Measurements from ENCODE around the gene KIAA0513. TPM values are rescaled to one million over a fixed set of nuclear protein-coding genes. Genes with fewer than 3 reads are reported as not detected.

The KIAA0513 gene
- total and polyA plus RNA-seq, 2 donors (not counting 1 experiment from before 2014, with no cell fraction given), result 1.1 to 2.1 TPM

DNA sequence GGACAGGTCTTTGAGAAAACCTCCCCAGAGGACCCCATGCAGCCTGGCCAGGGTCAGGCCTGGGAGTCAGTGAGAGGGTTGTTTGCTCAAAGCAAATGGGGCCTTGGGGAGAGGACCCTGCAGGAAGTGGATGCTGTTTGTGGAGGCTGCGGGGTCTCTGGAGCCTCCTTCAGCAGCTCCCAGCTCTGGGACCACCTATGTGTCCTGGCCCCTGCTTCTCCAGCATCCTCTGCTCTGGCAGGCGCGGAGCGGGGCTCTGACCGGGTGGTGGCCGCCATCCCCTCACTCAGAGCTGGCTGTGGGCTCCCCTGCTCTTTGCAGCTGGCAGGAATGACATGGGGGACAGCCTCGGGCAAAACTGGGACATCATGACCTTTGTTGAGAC lies 114.5 kb downstream of the KIAA0513 start:
- Histone ChIP-seq H4K20me1 (ENCODE audit: control insufficient read depth, insufficient read depth, low read length, poor library complexity, severe bottlenecking) (no peaks in the 10 kb centered on the region), H3K4me2 (replicated peaks; ENCODE audit: low read depth, low read length, poor library complexity, severe bottlenecking) (no peak overlapping the region), H3K36me3 (replicated peaks in 1 of 2; ENCODE audit: control extremely low read depth in 1 of 2, control insufficient read depth in 1 of 2, extremely low read depth in 1 of 2, insufficient read depth in 2 of 2, low read length in 1 of 2) (no peaks in the 10 kb centered on the region), H3K4me1 (ENCODE audit: control insufficient read depth in 2 of 2, insufficient read depth in 2 of 2, low read length in 2 of 2) (peaks cover 5 to 8% of the 10 kb centered on the region in 2 donors), H3K4me3 (ENCODE audit: control extremely low read depth in 1 of 5, extremely low read depth in 1 of 5, insufficient read depth in 1 of 5, low read depth in 2 of 5, low read length in 4 of 5) (no peak overlapping the region), H3K79me2 (ENCODE audit: control insufficient read depth, insufficient read depth, low read length) (no peaks in the 10 kb centered on the region), H3K27me3 (replicated peaks in 1 of 4; ENCODE audit: control extremely low read depth in 1 of 4, control insufficient read depth in 3 of 4, insufficient read depth in 4 of 4, low read length in 3 of 4) (peaks cover 0 to 15% (median 3%) of the 10 kb centered on the region in 4 experiments), H2AFZ (ENCODE audit: insufficient read depth, low read depth, low read length, poor library complexity, severe bottlenecking) (no peak overlapping the region), H3K27ac (ENCODE audit: low read length in 2 of 2) (no peak overlapping the region), H3K9ac (ENCODE audit: low read length) (no peak overlapping the region), H3K9me3 (ENCODE audit: control extremely low read depth in 1 of 3, control insufficient read depth in 2 of 3, insufficient read depth in 1 of 3, low read length in 2 of 3) (peaks cover 0 to 1% (median 0%) of the 10 kb centered on the region in 3 donors)
- DNase-seq (no peak), ATAC-seq (ENCODE audit: low read depth) (no peak)
- no peak overlapping the region for H3K4me3 Mint-ChIP-seq
- H3K27me3 Mint-ChIP-seq, result peaks cover 33% of the 10 kb centered on the region
- TF ChIP-seq CTCF (IDR thresholded peaks at IDR 0.05) (no peak), EZH2 (IDR thresholded peaks at IDR 0.05; ENCODE audit: borderline replicate concordance, insufficient read depth, low read depth, low read length, poor library complexity, severe bottlenecking) (no peak)
- ChIA-PET POLR2A (no interaction called here), CTCF (no interaction called here)
- intact Hi-C loops (cut with micrococcal nuclease), result no loop called here
- peaks cover 1% of the 10 kb centered on the region for H3K4me1 Mint-ChIP-seq
- H3K9me3 Mint-ChIP-seq (ENCODE audit: insufficient read depth), result no peaks in the 10 kb centered on the region
- 92% methylated on average over 6 of the region's 7 CpGs for WGBS (ENCODE audit: insufficient coverage)
- no peak overlapping the region for H3K27ac Mint-ChIP-seq

- POLR2A ChIA-PET, result no interaction called here
These were observed 115.2 kb downstream of the KIAA0513 start for GRCh38 chr16:85142771-85143211.

More at GRCh38 chr16:85142771-85143211, 115.2 kb downstream of the KIAA0513 start:
- H3K27ac ChIP-seq (ENCODE audit: low read length in 2 of 2), result no peak overlapping the region
- 62% methylated on average over 16 of the region's 19 CpGs for WGBS (ENCODE audit: insufficient coverage)
- H3K4me3 Mint-ChIP-seq, result no peak overlapping the region
- no peak overlapping the region for H3K4me3 ChIP-seq (ENCODE audit: control extremely low read depth in 1 of 5, extremely low read depth in 1 of 5, insufficient read depth in 1 of 5, low read depth in 2 of 5, low read length in 4 of 5)
- no peaks in the 10 kb centered on the region for H4K20me1 ChIP-seq (ENCODE audit: control insufficient read depth, insufficient read depth, low read length, poor library complexity, severe bottlenecking)
- no peaks in the 10 kb centered on the region for H3K4me1 Mint-ChIP-seq
- DNase-seq (no peak), ATAC-seq (ENCODE audit: low read depth) (no peak)
- H3K79me2 ChIP-seq (ENCODE audit: control insufficient read depth, insufficient read depth, low read length), result no peaks in the 10 kb centered on the region
- peaks cover 0 to 11% (median 2%) of the 10 kb centered on the region in 4 experiments for H3K27me3 ChIP-seq (replicated peaks in 1 of 4; ENCODE audit: control extremely low read depth in 1 of 4, control insufficient read depth in 3 of 4, insufficient read depth in 4 of 4, low read length in 3 of 4)
- TF ChIP-seq CTCF (IDR thresholded peaks at IDR 0.05) (no peak), EZH2 (IDR thresholded peaks at IDR 0.05; ENCODE audit: borderline replicate concordance, insufficient read depth, low read depth, low read length, poor library complexity, severe bottlenecking) (no peak)
- no peak overlapping the region for H3K27ac Mint-ChIP-seq
- no peaks in the 10 kb centered on the region for H3K9me3 Mint-ChIP-seq (ENCODE audit: insufficient read depth)
- H3K9ac ChIP-seq (ENCODE audit: low read length), result no peak overlapping the region
- CTCF ChIA-PET, result no interaction called here
- no peak overlapping the region for H3K4me2 ChIP-seq (replicated peaks; ENCODE audit: low read depth, low read length, poor library complexity, severe bottlenecking)
- peaks cover 33% of the 10 kb centered on the region for H3K27me3 Mint-ChIP-seq
- H2AFZ ChIP-seq (ENCODE audit: insufficient read depth, low read depth, low read length, poor library complexity, severe bottlenecking), result no peak overlapping the region
- peaks cover 0 to 3% of the 10 kb centered on the region in 2 donors for H3K4me1 ChIP-seq (ENCODE audit: control insufficient read depth in 2 of 2, insufficient read depth in 2 of 2, low read length in 2 of 2)
- intact Hi-C loops (cut with micrococcal nuclease), result no loop called here
- H3K9me3 ChIP-seq (ENCODE audit: control extremely low read depth in 1 of 3, control insufficient read depth in 2 of 3, insufficient read depth in 1 of 3, low read length in 2 of 3), result no peaks in the 10 kb centered on the region
- no peaks in the 10 kb centered on the region for H3K36me3 ChIP-seq (replicated peaks in 1 of 2; ENCODE audit: control extremely low read depth in 1 of 2, control insufficient read depth in 1 of 2, extremely low read depth in 1 of 2, insufficient read depth in 2 of 2, low read length in 1 of 2)

Other genes starting within 250 kb of the KIAA0513 start
- gene CRISPLD2, start 207.8 kb upstream of the KIAA0513 start, total RNA-seq, result 0.25 and 0.63 TPM in 2 replicates
- gene CRISPLD2, start 207.8 kb upstream of the KIAA0513 start, polyA plus RNA-seq, result 0.37 and 0.50 TPM in 2 replicates
- gene ZDHHC7, start 16.3 kb upstream of the KIAA0513 start, total RNA-seq, result 35.6 and 36.1 TPM in 2 replicates
- gene ZDHHC7, start 16.3 kb upstream of the KIAA0513 start, polyA plus RNA-seq, result 21.1 and 25.2 TPM in 2 replicates
- not detected in 2 replicates for gene CIBAR2, start 84.7 kb downstream of the KIAA0513 start, total RNA-seq
- gene CIBAR2, start 84.7 kb downstream of the KIAA0513 start, polyA plus RNA-seq, result not detected in 2 replicates